Thyroid gland (tissue), 4 donors: ENCODE measurements around the gene LCN12. TPM values are rescaled to one million over a fixed set of nuclear protein-coding genes. Genes with fewer than 3 reads are reported as not detected.

ENCODE experiments used
- DNase-seq, 2 donors: peaks; one replicate each; pipeline ENCODE4 v3.0.0-alpha.2; 2019
- H3K27ac ChIP-seq, 3 donors: fragments of 200-600 bp; sonication (generic); 1 replicate in 2 of 3; 2 replicates in 1 of 3; pipeline ENCODE4 v1.5.1; 2016 to 2019; ENCODE audit warnings: mild to moderate bottlenecking in 1 of 3, moderate library complexity in 1 of 3
- H3K27me3 ChIP-seq: fragments of 200-600 bp; sonication (generic); one replicate; pipeline ENCODE4 v1.5.1; 2019
- H3K36me3 ChIP-seq, 2 donors: fragments of 200-600 bp; sonication (generic); one replicate each; pipeline ENCODE4 v1.5.1; 2016 to 2019
- H3K4me1 ChIP-seq, 2 donors: fragments of 200-600 bp; sonication (generic); one replicate each; pipeline ENCODE4 v1.5.1; 2017 to 2019
- H3K4me3 ChIP-seq, 3 donors: fragments of 200-600 bp; sonication (generic); replicated peaks in 1 of 3; 1 replicate in 2 of 3; 2 replicates in 1 of 3; pipeline ENCODE4 v1.5.1; 2016; ENCODE audit warnings: mild to moderate bottlenecking in 1 of 3
- H3K9me3 ChIP-seq: fragments of 200-600 bp; sonication (generic); one replicate; pipeline ENCODE4 v1.5.1; 2017
- CTCF ChIP-seq, 6 experiments: fragments of 200-600 bp in 3 of 6; fragments of 450-650 bp in 3 of 6; sonication (generic) in 3 of 6; IDR thresholded peaks; one replicate each; pipeline ENCODE4 v1.5.1; 2016 to 2019; ENCODE audit warnings: antibody characterized with exemption in 6 of 6, mild to moderate bottlenecking in 2 of 6, inconsistent platforms in 1 of 6, moderate library complexity in 1 of 6
- POLR2A ChIP-seq, 2 donors: fragments of 450-650 bp; IDR thresholded peaks; one replicate each; pipeline ENCODE4 v1.6.1; 2017; ENCODE audit warnings: antibody characterized with exemption in 2 of 2, mild to moderate bottlenecking in 2 of 2, moderate library complexity in 1 of 2
- WGBS, 2 donors: methylation state at CpG; one replicate each; pipeline ENCODE4 v1.1.5; 2017; 5-methylcytosine and 5-hydroxymethylcytosine counted together
- intact Hi-C: fragments of 100-400 bp; cut with DNase I; formaldehyde crosslinking; loops from one replicate; pipeline ENCODE4 v1.15.1; 2023
- total RNA-seq, 4 donors: library from RNA; depleted of rRNA; stranded (reverse); fragments of >200 nt; gene quantifications; one replicate each; pipeline ENCODE4 v1.2.3, GENCODE V29; 2016

Gene LCN12
- total RNA-seq, 4 donors from 2014 or later = 24.3 to 85.0 (median 54.0) TPM

- intact Hi-C loops = no loop called here
- H3K27ac ChIP-seq = no peak overlapping the region
- no peaks in the 10 kb centered on the region for H3K4me1 ChIP-seq
- H3K27me3 ChIP-seq = no peaks in the 10 kb centered on the region
- no peak for DNase-seq
- no peaks in the 10 kb centered on the region for H3K9me3 ChIP-seq
- WGBS, 2 donors = 92 to 95% methylated on average over 19 of the region's 19 CpGs
- no peak for TF ChIP-seq POLR2A (IDR thresholded peaks at IDR 0.05)
- TF ChIP-seq CTCF (IDR thresholded peaks at IDR 0.05) = no peak
- H3K36me3 ChIP-seq = peaks cover 35 to 36% of the 10 kb centered on the region in 2 donors
- H3K4me3 ChIP-seq = no peak overlapping the region
These were observed 29.5 kb upstream of the LCN12 start for GRCh38 chr9:136922540-136922939.

- Histone ChIP-seq H3K4me1 (no peaks in the 10 kb centered on the region), H3K9me3 (no peaks in the 10 kb centered on the region), H3K4me3 (no peak overlapping the region), H3K36me3 (peaks cover 33 to 36% of the 10 kb centered on the region in 2 donors), H3K27ac (no peak overlapping the region), H3K27me3 (no peaks in the 10 kb centered on the region)
- DNase-seq = no peak
- intact Hi-C loops = no loop called here
- 96 to 99% methylated on average over 18 to 19 of the region's 19 CpGs for WGBS, 2 donors
- TF ChIP-seq POLR2A (IDR thresholded peaks at IDR 0.05) (no peak), CTCF (IDR thresholded peaks at IDR 0.05) (no peak)
These were observed 28.2 kb upstream of the LCN12 start for GRCh38 chr9:136923881-136924280.

GRCh38 chr9:136925414-136926153 is 26.5 kb upstream of the LCN12 start:
- Histone ChIP-seq H3K9me3 (no peaks in the 10 kb centered on the region), H3K4me3 (no peak overlapping the region), H3K4me1 (no peaks in the 10 kb centered on the region), H3K27ac (no peak overlapping the region), H3K27me3 (no peaks in the 10 kb centered on the region), H3K36me3 (peaks cover 23 to 27% of the 10 kb centered on the region in 2 donors)
- intact Hi-C loops = no loop called here
- TF ChIP-seq POLR2A (IDR thresholded peaks at IDR 0.05) (no peak), CTCF (IDR thresholded peaks at IDR 0.05) (no peak)
- DNase-seq = no peak
- WGBS, 2 donors = 77 to 81% methylated on average over 16 to 29 of the region's 33 CpGs

- no peak overlapping the region for H3K4me3 ChIP-seq
- no peak for TF ChIP-seq POLR2A (IDR thresholded peaks at IDR 0.05)
- no peak for TF ChIP-seq CTCF (IDR thresholded peaks at IDR 0.05)
- no peaks in the 10 kb centered on the region for H3K9me3 ChIP-seq
- H3K4me1 ChIP-seq = no peaks in the 10 kb centered on the region
- H3K27ac ChIP-seq = no peak overlapping the region
- DNase-seq = no peak
- peaks cover 17 to 22% of the 10 kb centered on the region in 2 donors for H3K36me3 ChIP-seq
- WGBS, 2 donors = 92 to 96% methylated on average over 5 to 7 of the region's 9 CpGs
- intact Hi-C loops = no loop called here
- H3K27me3 ChIP-seq = no peaks in the 10 kb centered on the region
These were observed 25.8 kb upstream of the LCN12 start for GRCh38 chr9:136926154-136926704.

- Histone ChIP-seq H3K27me3 (no peaks in the 10 kb centered on the region), H3K4me1 (no peaks in the 10 kb centered on the region), H3K9me3 (no peaks in the 10 kb centered on the region), H3K36me3 (peaks cover 11 to 21% of the 10 kb centered on the region in 2 donors), H3K4me3 (no peak overlapping the region), H3K27ac (no peak overlapping the region)
- DNase-seq = no peak
- WGBS, 2 donors = 96 to 97% methylated on average over 11 to 13 of the region's 13 CpGs
- TF ChIP-seq CTCF (IDR thresholded peaks at IDR 0.05) = no peak
- no peak for TF ChIP-seq POLR2A (IDR thresholded peaks at IDR 0.05)
- intact Hi-C loops = no loop called here
These were observed 25.3 kb upstream of the LCN12 start for GRCh38 chr9:136926749-136927148.
